ENCODE data around the gene ZCCHC24.

- TF ChIP-seq, protein P1, sequence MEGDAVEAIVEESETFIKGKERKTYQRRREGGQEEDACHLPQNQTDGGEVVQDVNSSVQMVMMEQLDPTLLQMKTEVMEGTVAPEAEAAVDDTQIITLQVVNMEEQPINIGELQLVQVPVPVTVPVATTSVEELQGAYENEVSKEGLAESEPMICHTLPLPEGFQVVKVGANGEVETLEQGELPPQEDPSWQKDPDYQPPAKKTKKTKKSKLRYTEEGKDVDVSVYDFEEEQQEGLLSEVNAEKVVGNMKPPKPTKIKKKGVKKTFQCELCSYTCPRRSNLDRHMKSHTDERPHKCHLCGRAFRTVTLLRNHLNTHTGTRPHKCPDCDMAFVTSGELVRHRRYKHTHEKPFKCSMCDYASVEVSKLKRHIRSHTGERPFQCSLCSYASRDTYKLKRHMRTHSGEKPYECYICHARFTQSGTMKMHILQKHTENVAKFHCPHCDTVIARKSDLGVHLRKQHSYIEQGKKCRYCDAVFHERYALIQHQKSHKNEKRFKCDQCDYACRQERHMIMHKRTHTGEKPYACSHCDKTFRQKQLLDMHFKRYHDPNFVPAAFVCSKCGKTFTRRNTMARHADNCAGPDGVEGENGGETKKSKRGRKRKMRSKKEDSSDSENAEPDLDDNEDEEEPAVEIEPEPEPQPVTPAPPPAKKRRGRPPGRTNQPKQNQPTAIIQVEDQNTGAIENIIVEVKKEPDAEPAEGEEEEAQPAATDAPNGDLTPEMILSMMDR (IDR thresholded peaks at IDR 0.05) = no peak
- TF ChIP-seq ZFX (IDR thresholded peaks at IDR 0.05; ENCODE audit: borderline replicate concordance) = no peak
These were observed 60.0 kb downstream of the ZCCHC24 start for GRCh38 chr10:79385392-79385795.
